Type B pancreatic cell (in vitro differentiated cells): ENCODE measurements around the gene LIMA1. TPM values are rescaled to one million over a fixed set of nuclear protein-coding genes. Genes with fewer than 3 reads are reported as not detected.

ENCODE experiments used
- DNase-seq: peaks from one replicate; pipeline ENCODE4 v3.0.0; 2021; ENCODE audit warnings: mixed read lengths; ENCODE audit not compliant: unreplicated experiment; ENCODE audit errors: extremely low spot score
- H3K27ac Mint-ChIP-seq: 2 replicates; pipeline ENCODE4 v1.8.0; 2021; ENCODE audit warnings: mild to moderate bottlenecking, mixed read lengths
- H3K27me3 Mint-ChIP-seq: 2 replicates; pipeline ENCODE4 v1.8.0; 2021; ENCODE audit warnings: mixed read lengths
- H3K36me3 Mint-ChIP-seq: 2 replicates; pipeline ENCODE4 v1.8.0; 2021; ENCODE audit warnings: mixed read lengths
- H3K4me1 Mint-ChIP-seq: one replicate; pipeline ENCODE4 v1.8.0; 2021; ENCODE audit warnings: mixed read lengths; ENCODE audit not compliant: unreplicated experiment
- H3K4me3 Mint-ChIP-seq: 2 replicates; pipeline ENCODE4 v1.8.0; 2021; ENCODE audit warnings: mild to moderate bottlenecking, mixed read lengths
- H3K9me3 Mint-ChIP-seq: 2 replicates; pipeline ENCODE4 v1.8.0; 2021; ENCODE audit warnings: mixed read lengths
- total RNA-seq: library from RNA; stranded (reverse); gene quantifications from 2 replicates; pipeline ENCODE4 v1.2.1, GENCODE V29; 2021; ENCODE audit warnings: low replicate concordance
- TF ChIP-seq, protein P1 (sequence below): fragments of 200-600 bp; sonication (generic); conservative IDR thresholded peaks from 2 replicates; pipeline ENCODE4 v1.5.0; 2021; ENCODE audit warnings: antibody characterized with exemption, mild to moderate bottlenecking

LIMA1 gene
- total RNA-seq, 1 donor from 2014 or later: 54.4 TPM

DNA sequence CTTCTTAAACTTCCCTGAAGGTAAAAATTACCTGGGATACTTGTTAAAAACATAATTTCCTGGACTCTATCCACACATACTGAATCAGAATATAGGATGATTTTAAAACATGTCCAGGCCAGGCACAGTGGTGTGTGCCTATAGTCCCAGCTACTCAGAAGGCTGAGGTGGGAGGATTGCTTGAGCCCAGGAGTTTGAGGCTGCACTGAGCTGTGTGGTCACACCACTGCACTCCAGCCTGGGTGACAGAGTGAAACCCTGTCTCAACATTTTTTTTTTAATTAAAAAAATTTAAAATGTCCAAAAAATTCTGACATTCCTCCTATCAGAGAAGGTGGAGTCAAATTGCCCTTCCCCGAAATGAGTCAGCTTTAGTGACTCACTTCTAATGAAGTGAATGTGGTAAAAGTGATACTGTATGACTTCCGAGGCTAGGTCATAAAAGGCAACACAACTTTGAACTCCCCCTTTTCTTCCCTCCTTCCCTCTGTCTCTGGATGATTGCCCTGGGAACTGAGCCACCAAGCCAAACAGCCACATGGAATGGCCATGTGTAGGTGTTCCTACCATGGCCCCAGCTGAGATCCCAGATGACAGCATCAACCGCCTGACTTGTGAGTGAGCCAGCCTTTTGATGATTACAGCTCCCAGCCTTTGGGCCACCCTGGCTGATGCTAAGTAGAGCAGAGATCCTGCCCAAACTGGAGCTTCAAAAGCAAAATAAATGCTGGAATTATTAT is 36.3 kb downstream of the LIMA1 start:
- H3K4me1 Mint-ChIP-seq: peaks cover 31% of the 10 kb centered on the region
- no peak for DNase-seq
- TF ChIP-seq, protein P1, sequence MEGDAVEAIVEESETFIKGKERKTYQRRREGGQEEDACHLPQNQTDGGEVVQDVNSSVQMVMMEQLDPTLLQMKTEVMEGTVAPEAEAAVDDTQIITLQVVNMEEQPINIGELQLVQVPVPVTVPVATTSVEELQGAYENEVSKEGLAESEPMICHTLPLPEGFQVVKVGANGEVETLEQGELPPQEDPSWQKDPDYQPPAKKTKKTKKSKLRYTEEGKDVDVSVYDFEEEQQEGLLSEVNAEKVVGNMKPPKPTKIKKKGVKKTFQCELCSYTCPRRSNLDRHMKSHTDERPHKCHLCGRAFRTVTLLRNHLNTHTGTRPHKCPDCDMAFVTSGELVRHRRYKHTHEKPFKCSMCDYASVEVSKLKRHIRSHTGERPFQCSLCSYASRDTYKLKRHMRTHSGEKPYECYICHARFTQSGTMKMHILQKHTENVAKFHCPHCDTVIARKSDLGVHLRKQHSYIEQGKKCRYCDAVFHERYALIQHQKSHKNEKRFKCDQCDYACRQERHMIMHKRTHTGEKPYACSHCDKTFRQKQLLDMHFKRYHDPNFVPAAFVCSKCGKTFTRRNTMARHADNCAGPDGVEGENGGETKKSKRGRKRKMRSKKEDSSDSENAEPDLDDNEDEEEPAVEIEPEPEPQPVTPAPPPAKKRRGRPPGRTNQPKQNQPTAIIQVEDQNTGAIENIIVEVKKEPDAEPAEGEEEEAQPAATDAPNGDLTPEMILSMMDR: no peak
- H3K4me3 Mint-ChIP-seq: peak overlapping the region; percentile 34
- peaks cover 17% of the 10 kb centered on the region for H3K36me3 Mint-ChIP-seq
- H3K27me3 Mint-ChIP-seq: no peaks in the 10 kb centered on the region
- H3K27ac Mint-ChIP-seq: peak overlapping the region; percentile 92
- H3K9me3 Mint-ChIP-seq: no peaks in the 10 kb centered on the region

DNA sequence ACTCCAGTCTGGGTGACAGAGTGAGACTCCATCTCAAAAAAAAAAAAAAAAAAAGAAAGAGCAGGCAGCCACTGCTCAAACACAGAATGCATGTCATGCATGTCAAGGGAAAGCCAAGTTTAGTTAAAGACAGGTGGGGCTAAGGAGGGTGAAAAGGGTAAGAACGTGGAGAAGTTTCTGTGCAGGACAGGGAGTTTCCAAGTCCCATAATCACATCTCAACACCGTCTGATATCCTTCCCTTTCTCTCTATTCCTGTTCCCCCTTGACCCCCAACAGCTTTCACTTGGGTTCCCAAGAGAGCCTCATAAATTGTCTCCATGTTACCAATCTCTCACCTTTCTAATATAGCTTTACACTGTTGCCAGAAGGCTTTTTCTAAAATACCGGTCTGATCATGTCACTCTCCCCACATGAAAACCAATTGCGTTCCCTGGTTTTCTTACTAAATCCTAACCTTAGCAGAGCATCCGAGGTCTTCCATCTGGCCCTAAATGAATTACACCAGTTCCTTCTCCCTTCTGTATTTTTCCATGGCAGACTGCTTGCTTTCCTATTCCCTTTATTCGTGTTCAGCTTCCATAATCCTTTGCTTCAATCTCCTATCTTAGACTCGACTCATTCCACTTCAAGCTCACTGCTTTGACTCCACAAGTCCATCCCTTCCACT is 37.0 kb downstream of the LIMA1 start:
- Mint-ChIP-seq H3K27ac (peak overlapping the region; percentile 41), H3K4me1 (peaks cover 28% of the 10 kb centered on the region), H3K27me3 (no peaks in the 10 kb centered on the region), H3K4me3 (peak overlapping the region; percentile 1), H3K9me3 (no peaks in the 10 kb centered on the region), H3K36me3 (peaks cover 14% of the 10 kb centered on the region)
- TF ChIP-seq, protein P1: no peak
- no peak for DNase-seq

DNA sequence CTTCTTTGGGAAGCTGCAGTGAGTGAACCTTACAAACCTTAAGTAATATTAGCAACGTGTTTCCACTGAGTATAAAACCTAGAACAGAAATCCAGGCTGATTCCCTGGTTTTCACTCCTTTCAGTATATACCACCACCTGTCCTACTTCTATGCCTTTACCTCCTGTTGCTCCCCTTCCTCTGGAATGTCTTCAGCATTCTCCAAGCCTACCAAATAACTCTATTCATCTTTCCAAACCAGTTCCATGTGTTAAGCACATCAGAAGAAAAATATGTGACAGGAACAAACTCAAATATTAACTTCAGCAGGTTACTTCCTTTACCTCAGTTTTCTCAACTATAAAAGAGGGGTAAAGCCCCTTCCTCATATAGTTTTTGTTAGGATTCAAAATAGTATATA is 39.8 kb downstream of the LIMA1 start:
- Mint-ChIP-seq H3K27me3 (no peaks in the 10 kb centered on the region), H3K4me3 (no peak overlapping the region), H3K36me3 (peaks cover 18% of the 10 kb centered on the region), H3K9me3 (no peaks in the 10 kb centered on the region), H3K4me1 (peaks cover 31% of the 10 kb centered on the region), H3K27ac (peak overlapping the region; percentile 10)
- DNase-seq: no peak
- TF ChIP-seq, protein P1: no peak

DNA sequence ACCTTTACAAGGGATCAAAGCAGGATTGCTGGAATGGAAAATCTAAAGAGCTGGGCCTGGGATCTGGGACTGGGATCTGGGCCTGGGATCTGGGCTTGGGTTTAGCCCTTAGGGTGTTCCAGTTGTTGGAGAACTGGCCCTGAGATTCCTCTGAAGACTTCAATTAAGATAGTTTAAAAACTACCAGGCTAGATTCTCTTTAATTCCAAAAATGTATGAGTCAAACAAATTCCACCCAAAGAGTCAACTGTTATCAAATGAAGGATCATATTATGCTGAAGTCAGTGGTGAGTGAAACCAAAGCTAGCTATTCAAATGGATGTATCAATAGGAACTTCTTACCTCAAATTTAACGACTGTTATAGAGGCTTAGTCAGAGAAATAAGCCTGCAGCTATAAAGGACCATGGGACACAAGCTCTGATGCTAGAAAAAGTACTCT is 40.5 kb downstream of the LIMA1 start:
- TF ChIP-seq, protein P1: no peak
- peak overlapping the region; percentile 48 for H3K27ac Mint-ChIP-seq
- H3K4me1 Mint-ChIP-seq: peaks cover 29% of the 10 kb centered on the region
- DNase-seq: no peak
- H3K9me3 Mint-ChIP-seq: no peaks in the 10 kb centered on the region
- H3K27me3 Mint-ChIP-seq: no peaks in the 10 kb centered on the region
- H3K4me3 Mint-ChIP-seq: no peak overlapping the region
- H3K36me3 Mint-ChIP-seq: peaks cover 16% of the 10 kb centered on the region

DNA sequence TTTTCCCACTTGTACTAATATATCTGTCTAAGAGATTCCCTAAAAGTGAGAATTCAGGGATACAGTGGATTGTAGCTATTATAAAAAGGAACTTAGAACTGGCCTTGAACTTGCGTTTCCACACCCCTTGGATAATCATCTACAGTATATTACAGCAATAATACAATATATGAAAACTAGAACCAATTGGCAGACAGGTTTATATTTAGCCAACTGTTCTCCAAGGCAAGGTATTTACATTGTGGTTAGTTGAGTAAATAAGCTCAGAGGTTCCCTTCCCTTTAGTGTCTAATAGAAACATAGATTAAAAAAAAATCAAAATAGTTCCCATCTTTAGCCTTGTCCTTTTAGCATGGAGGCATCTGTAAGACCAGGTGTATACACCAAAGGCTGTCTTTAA is 42.1 kb downstream of the LIMA1 start:
- DNase-seq: no peak
- H3K4me3 Mint-ChIP-seq: no peak overlapping the region
- TF ChIP-seq, protein P1: no peak
- peaks cover 23% of the 10 kb centered on the region for H3K4me1 Mint-ChIP-seq
- H3K9me3 Mint-ChIP-seq: no peaks in the 10 kb centered on the region
- H3K27ac Mint-ChIP-seq: no peak overlapping the region
- H3K27me3 Mint-ChIP-seq: no peaks in the 10 kb centered on the region
- H3K36me3 Mint-ChIP-seq: peaks cover 10% of the 10 kb centered on the region
